GM21723 (cell line): ENCODE measurements around the gene S100PBP.

ENCODE experiments used
- ATAC-seq: cut with Tn5 transposase; IDR thresholded peaks from one replicate; pipeline ENCODE4 v1.9.1; 2021; ENCODE audit warnings: mild to moderate bottlenecking, moderate library complexity; ENCODE audit not compliant: unreplicated experiment

Gene S100PBP

DNA sequence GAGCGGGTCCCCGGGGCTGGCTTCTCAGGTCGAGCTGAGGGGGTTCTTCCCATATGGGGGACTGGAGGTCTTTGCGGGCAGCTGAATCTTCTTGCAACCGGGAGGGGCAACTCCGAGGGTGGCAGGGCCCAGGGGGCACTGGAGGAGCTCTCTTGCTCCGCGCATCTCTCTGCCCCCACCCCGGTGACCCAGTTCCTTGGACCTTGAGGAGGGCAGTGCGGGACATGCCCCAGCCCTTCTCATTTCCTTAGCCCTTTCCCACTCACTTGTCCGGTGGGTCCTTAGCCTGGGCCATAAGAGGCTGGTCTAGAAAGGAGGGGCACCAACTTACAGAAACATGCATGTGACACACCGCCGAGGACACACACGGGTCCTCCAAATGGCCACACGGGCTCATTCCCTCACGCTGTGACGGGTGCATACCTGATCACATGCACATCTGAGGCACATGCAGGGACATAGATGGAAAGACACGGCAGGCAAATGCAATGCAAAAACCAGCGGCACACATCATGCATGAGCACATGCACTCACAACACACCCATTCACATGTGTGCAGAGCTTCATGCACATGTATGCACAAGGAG lies 69.5 kb downstream of the S100PBP start:
- ATAC-seq, result no peak

DNA sequence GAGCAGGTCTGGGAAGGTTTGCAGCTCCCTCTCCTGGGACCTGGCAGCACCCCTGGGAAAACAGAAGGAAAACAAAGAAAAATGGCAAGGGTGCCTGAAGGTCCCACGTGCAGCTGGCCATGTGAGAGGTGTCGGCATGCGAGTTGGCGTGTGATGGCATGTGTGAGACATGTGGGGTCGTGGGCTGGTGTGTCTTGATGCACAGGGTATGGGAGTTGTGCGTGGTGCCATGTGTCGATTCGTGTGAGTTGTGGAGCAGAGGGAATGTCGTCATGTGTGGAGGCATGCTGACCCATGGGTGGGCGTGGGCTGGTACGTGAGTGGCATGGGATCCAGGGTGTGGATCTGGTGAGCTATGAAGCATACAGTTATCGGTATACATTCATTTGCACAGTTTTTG lies 70.2 kb downstream of the S100PBP start:
- no peak for ATAC-seq

- no peak for ATAC-seq
Measured at GRCh38 chr1:32888134-32888533, 70.7 kb downstream of the S100PBP start.

- no peak for ATAC-seq
Measured at GRCh38 chr1:32888677-32889420, 71.4 kb downstream of the S100PBP start.

GRCh38 chr1:32889731-32890278 lies 72.4 kb downstream of the S100PBP start:
- no peak for ATAC-seq

- ATAC-seq, result no peak
Measured at GRCh38 chr1:32890516-32891240, 73.2 kb downstream of the S100PBP start.

GRCh38 chr1:32891241-32891570 lies 73.8 kb downstream of the S100PBP start:
- no peak for ATAC-seq

DNA sequence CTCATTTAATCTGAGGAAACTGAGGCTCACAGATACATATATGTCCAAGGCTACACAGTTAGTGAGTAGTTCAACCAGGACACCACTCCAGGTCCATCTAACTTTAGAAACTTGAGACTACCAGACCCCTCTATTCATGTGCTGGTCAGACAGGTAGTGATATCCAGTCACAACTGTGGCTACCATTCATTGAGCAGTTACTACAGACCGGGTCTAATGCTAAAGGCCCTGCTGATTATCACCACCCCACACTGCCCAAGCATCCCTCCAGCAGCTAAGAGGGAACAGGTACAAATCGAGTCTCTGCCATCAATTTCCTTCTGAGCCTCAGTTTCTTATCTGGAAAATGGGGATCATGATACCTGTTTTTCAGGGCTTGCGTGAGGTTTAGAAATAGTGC lies 74.2 kb downstream of the S100PBP start:
- ATAC-seq, result no peak

GRCh38 chr1:32892368-32893197 lies 75.1 kb downstream of the S100PBP start:
- ATAC-seq, result no peak

DNA sequence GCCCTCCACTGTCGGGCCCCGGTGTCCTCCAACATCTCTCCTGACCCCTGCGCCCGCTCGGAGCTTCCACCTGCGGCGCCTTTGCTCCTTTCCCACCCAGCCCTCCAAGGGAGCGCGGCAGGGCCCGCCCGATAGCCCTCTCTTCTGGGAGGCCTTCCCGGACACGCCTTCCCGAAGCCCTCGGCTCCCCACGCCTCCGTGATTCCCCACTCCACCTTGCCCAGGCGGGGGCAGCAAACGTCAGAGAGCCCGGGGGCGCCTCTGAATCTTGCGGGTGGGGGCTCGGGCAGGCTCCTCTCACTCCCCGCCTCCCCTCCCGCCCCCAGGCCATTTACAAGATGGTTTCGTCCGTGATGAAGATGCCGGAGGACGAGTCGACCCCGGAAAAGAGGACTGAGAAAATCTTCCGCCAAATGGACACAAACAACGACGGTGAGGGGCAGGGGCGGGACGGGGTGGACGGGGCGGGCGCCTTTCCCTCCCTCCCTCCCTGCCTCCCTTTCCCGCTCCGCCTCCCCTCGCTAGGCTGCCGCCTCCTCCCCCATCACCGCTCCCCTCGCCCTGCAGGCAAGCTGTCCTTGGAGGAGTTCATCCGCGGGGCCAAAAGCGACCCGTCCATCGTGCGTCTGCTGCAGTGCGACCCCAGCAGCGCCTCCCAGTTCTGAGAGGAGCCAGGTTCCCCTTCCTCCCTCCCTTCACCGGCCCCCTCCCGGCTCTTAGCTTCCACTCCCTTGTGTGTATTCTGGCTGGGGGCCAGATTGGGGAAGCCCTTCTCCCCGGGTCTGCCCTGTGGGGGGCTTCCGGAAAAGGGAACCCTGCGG lies 76.0 kb downstream of the S100PBP start:
- no peak for ATAC-seq

GRCh38 chr1:32894019-32894600 lies 76.7 kb downstream of the S100PBP start:
- ATAC-seq, result no peak

DNA sequence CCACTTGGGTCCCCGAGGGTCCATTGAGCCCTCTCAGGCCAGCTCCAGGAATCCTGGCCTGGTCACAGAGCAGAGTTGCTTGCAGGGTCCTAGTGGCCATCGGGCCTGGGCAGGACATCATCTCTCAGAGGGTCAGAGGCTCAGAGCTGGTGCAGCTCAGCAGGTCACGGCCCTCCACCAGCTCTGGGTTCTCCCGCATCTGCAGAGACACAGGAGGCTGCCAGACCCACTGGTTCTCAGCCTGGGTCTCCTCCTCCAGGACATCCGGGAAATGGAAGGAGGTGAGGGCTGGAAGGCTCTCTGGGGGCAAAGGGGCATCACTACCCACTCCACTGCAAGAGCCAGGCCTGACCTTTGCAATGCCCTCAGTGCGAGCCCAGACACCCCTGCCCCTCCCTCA lies 77.2 kb downstream of the S100PBP start:
- ATAC-seq, result no peak

DNA sequence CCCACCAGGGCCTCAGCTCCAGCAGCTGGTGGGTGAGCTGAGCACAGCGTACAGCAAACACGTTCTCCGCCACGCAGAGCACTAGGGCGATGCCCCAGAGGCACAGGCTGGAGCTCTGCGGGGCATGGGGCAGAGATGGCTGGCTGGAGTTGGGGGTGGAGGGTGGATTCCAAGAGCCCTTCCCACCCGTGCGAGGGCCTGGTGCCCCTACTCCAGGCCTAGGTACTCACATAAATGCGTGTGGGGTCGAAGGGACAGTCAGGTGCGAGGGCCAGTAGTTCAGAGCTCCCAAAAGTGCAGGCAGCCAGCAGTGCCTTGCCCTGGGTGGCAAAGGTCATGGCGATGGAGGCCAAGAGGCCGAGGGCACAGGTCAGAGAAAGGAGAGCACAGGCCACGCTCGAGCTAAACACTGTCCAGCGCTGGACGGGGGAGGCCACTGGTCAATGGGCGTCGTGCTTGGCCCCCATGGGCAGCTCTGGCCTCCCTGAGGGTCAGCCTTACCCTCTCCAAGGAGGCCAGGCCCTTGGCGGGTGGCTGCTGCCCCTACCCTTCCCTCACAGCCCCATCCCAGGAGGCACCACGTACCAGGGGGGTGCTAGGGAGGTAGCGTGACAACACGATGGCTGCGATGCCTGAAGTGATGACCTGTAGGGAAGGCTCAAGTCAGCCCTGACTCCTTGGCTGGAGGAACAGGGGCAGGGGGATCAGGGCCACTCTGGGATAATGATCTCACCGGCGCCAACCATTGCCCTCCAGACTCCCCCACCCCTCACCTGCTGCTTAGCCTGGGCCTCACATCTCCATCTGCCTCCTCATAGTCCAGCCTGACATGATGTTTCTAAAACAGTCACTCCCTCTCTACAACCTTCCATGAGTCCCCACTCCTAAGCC lies 78.1 kb downstream of the S100PBP start:
- no peak for ATAC-seq

- ATAC-seq, result no peak
Measured at GRCh38 chr1:32896451-32896850, 79.0 kb downstream of the S100PBP start.

- ATAC-seq, result no peak
Measured at GRCh38 chr1:32897082-32898049, 79.9 kb downstream of the S100PBP start.

- no peak for ATAC-seq
Measured at GRCh38 chr1:32898056-32898455, 80.6 kb downstream of the S100PBP start.

- ATAC-seq, result no peak
Measured at GRCh38 chr1:32898958-32899357, 81.5 kb downstream of the S100PBP start.
